DND-41 (cell line): ENCODE measurements around the gene PARD6G.
A peak's percentile ranks its signal among the peaks of the same experiment; 100 is the strongest.

ENCODE experiments used
- ATAC-seq: fragments of 200-7000 bp; cut with Tn5 transposase; 3 replicates; pipeline ENCODE4 v1.9.1; 2021; ENCODE audit warnings: low read depth; ENCODE audit not compliant: insufficient read depth
- DNase-seq: peaks from one replicate; pipeline ENCODE4 v3.0.0-alpha.2; 2020
- H2AFZ ChIP-seq: 2 replicates; pipeline ENCODE4 v1.6.0; 2012; ENCODE audit warnings: low read depth, low read length
- H3K27ac ChIP-seq: 2 replicates; pipeline ENCODE4 v1.5.1; 2012; ENCODE audit warnings: low read length, inconsistent platforms
- H3K27me3 ChIP-seq: fragments of 200-600 bp; sonication (generic); 2 replicates; pipeline ENCODE4 v1.6.0; 2012; ENCODE audit warnings: low read length, mild to moderate bottlenecking, inconsistent platforms; ENCODE audit not compliant: insufficient read depth, poor library complexity
- H3K36me3 ChIP-seq: 2 replicates; pipeline ENCODE4 v1.5.1; 2012; ENCODE audit warnings: low read length, inconsistent platforms; ENCODE audit not compliant: insufficient read depth
- H3K4me1 ChIP-seq: 2 replicates; pipeline ENCODE4 v1.5.1; 2012; ENCODE audit warnings: mild to moderate bottlenecking, low read length; ENCODE audit not compliant: insufficient read depth
- H3K4me2 ChIP-seq: 2 replicates; pipeline ENCODE4 v1.6.0; 2012; ENCODE audit warnings: mild to moderate bottlenecking, moderate library complexity, low read length, inconsistent platforms; ENCODE audit not compliant: insufficient read depth
- H3K4me3 ChIP-seq, 2 experiments: fragments of 200-600 bp in 1 of 2; shearing (Covaris generic) in 1 of 2; 2 replicates each; pipeline ENCODE4 v1.5.1; 2012 to 2016; ENCODE audit warnings: inconsistent platforms in 2 of 2, low read length in 2 of 2, mild to moderate bottlenecking in 2 of 2, low read depth in 1 of 2, moderate library complexity in 1 of 2
- H3K79me2 ChIP-seq: 2 replicates; pipeline ENCODE4 v1.6.0; 2012; ENCODE audit warnings: low read length, inconsistent platforms; ENCODE audit not compliant: insufficient read depth
- H3K9ac ChIP-seq: 2 replicates; pipeline ENCODE4 v1.6.0; 2012; ENCODE audit warnings: low read depth, mild to moderate bottlenecking, inconsistent platforms, low read length, moderate library complexity
- H3K9me3 ChIP-seq: 2 replicates; pipeline ENCODE4 v1.5.1; 2012; ENCODE audit warnings: low read length, moderate library complexity, mild to moderate bottlenecking, inconsistent platforms; ENCODE audit not compliant: insufficient read depth, severe bottlenecking
- H4K20me1 ChIP-seq: 2 replicates; pipeline ENCODE4 v1.6.0; 2012; ENCODE audit warnings: low read length; ENCODE audit not compliant: insufficient read depth
- EZH2 ChIP-seq: IDR thresholded peaks from 3 replicates; pipeline ENCODE4 v1.6.1; 2012; ENCODE audit warnings: borderline replicate concordance, low read depth, mild to moderate bottlenecking, moderate library complexity, low read length, inconsistent platforms; ENCODE audit not compliant: severe bottlenecking
- TF ChIP-seq, protein P1 (sequence below): IDR thresholded peaks from 2 replicates; pipeline ENCODE4 v1.5.1; 2012; ENCODE audit warnings: borderline replicate concordance, low read length, moderate library complexity, mild to moderate bottlenecking; ENCODE audit not compliant: poor library complexity, severe bottlenecking; ENCODE audit errors: extremely low read depth

The PARD6G gene

DNA sequence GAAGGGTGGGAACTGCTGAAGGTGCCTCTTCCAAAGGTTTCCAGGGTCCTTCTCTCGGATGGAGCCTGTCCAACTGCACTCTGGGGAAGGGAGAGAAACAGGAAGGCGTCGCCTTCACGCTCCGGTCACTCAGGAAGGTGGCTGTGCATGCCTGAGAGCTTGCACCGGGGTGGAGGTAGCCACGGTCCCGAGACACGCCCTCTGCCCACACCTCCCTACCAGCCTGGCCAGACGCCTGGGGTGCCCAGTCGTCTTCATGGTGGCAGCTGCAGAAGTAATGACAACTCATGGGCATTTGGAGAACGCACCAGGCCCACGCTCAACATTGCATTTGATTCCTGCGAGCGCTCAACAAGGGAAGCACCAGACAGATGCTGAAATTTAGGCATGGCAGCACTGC is 78.3 kb downstream of the PARD6G start:
- ATAC-seq = no peak

DNA sequence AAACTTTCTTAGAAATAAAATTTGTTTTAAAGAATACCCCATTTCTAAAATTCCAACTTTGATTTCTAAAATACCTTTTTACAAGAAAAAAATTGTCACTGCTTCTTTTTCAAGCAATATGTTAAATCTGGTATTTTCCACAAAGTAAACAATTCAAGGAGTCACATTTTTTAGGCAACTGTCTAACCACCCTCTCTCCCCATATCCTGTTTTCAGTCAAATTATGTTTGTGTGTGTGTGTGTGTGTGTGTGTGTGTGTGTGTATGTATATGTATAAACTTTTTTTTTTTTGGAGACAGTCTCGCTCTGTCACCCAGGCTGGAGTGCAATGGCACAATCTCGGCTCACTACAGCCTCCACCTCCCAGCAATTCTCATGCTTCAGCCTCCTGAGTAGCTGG is 79.0 kb downstream of the PARD6G start:
- H3K4me3 ChIP-seq = no peak overlapping the region
- no peaks in the 10 kb centered on the region for H3K36me3 ChIP-seq
- DNase-seq (no peak), ATAC-seq (no peak)
- no peak overlapping the region for H3K4me2 ChIP-seq
- peaks cover 20% of the 10 kb centered on the region for H3K4me1 ChIP-seq
- no peak for TF ChIP-seq EZH2
- TF ChIP-seq, protein P1, sequence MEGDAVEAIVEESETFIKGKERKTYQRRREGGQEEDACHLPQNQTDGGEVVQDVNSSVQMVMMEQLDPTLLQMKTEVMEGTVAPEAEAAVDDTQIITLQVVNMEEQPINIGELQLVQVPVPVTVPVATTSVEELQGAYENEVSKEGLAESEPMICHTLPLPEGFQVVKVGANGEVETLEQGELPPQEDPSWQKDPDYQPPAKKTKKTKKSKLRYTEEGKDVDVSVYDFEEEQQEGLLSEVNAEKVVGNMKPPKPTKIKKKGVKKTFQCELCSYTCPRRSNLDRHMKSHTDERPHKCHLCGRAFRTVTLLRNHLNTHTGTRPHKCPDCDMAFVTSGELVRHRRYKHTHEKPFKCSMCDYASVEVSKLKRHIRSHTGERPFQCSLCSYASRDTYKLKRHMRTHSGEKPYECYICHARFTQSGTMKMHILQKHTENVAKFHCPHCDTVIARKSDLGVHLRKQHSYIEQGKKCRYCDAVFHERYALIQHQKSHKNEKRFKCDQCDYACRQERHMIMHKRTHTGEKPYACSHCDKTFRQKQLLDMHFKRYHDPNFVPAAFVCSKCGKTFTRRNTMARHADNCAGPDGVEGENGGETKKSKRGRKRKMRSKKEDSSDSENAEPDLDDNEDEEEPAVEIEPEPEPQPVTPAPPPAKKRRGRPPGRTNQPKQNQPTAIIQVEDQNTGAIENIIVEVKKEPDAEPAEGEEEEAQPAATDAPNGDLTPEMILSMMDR = no peak
- H3K27ac ChIP-seq = peak overlapping the region; percentile 59; the same call in 1 of the 2 replicates
- H3K9ac ChIP-seq = no peak overlapping the region
- no peaks in the 10 kb centered on the region for H4K20me1 ChIP-seq
- H2AFZ ChIP-seq = no peak overlapping the region
- no peaks in the 10 kb centered on the region for H3K79me2 ChIP-seq
- H3K27me3 ChIP-seq = no peaks in the 10 kb centered on the region
- peaks cover 11% of the 10 kb centered on the region for H3K9me3 ChIP-seq

More for the DNA sequence above, 78.3 kb downstream of the PARD6G start:
- Histone ChIP-seq H3K9ac (no peak overlapping the region), H3K4me2 (no peak overlapping the region), H3K9me3 (peaks cover 9% of the 10 kb centered on the region), H2AFZ (no peak overlapping the region), H3K27ac (no peak overlapping the region), H3K27me3 (no peaks in the 10 kb centered on the region), H3K4me1 (peaks cover 24% of the 10 kb centered on the region), H4K20me1 (no peaks in the 10 kb centered on the region), H3K4me3 (no peak overlapping the region), H3K36me3 (no peaks in the 10 kb centered on the region), H3K79me2 (no peaks in the 10 kb centered on the region)
- no peak for DNase-seq
- TF ChIP-seq, protein P1 = no peak
- TF ChIP-seq EZH2 = no peak

DNA sequence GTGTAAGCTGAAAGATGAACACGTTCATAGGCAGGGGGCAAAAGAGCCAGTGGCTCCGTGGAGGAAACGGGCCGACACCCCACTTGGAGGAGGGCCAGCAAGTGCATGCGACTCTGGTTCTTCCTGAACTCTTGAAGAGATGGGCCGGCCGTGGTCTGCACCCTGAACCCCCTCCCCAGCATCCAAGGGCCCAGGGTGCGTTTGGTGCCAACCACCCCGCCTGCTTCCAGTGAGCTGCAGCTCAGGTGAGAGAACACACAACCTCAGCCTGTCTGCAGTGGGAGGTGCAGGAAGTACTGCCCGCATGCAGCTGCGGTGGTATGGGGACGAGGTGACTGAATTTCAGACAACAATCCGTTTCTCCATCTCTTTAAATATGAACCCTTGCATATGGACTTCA is 79.4 kb downstream of the PARD6G start:
- TF ChIP-seq, protein P1 = no peak
- TF ChIP-seq EZH2 = no peak
- H3K79me2 ChIP-seq = no peaks in the 10 kb centered on the region
- no peak overlapping the region for H3K4me3 ChIP-seq
- H3K27me3 ChIP-seq = no peaks in the 10 kb centered on the region
- H3K9me3 ChIP-seq = peaks cover 15% of the 10 kb centered on the region
- H3K27ac ChIP-seq = peak overlapping the region; percentile 59
- ATAC-seq (peak; percentile 49; the same call in 1 of the 3 replicates), DNase-seq (peak; percentile 12)
- peaks cover 20% of the 10 kb centered on the region for H3K4me1 ChIP-seq
- H2AFZ ChIP-seq = no peak overlapping the region
- peak overlapping the region; percentile 4; the same call in 1 of the 2 replicates for H3K9ac ChIP-seq
- H3K36me3 ChIP-seq = 0 out of 2 replicates have a peak, but pooled peaks cover 2% of the 10 kb centered on the region
- no peaks in the 10 kb centered on the region for H4K20me1 ChIP-seq
- H3K4me2 ChIP-seq = peak overlapping the region; percentile 20; the same call in 1 of the 2 replicates
